SK-N-SH (cell line): ENCODE data around the gene IFT27. TPM values are rescaled to one million over a fixed set of nuclear protein-coding genes. Genes with fewer than 3 reads are reported as not detected.

Experiments
- CTCF ChIA-PET: fragments of 300-600, 350-600 bp; formaldehyde crosslinking; extraction: SDS; loops from one replicate; lab custom pipeline; 2021; lab: Yijun Ruan, JAX
- POLR2A ChIA-PET: fragments of 350-600 bp; sonication (Branson Sonifier 250); formaldehyde crosslinking; extraction: SDS; loops from one replicate; lab custom pipeline; 2020; ENCODE audit warnings: antibody characterized with exemption, inconsistent platforms; lab: Yijun Ruan, JAX
- DNase-seq: peaks from one replicate; pipeline ENCODE4 v3.0.0; 2012
- H2AFZ ChIP-seq: fragments of 200-600 bp; sonication (generic); 2 replicates; pipeline ENCODE4 v1.8.1; 2016; ENCODE audit warnings: antibody characterized with exemption, mild to moderate bottlenecking, low read depth
- H3F3A ChIP-seq: fragments of 200-600 bp; sonication (generic); replicated peaks from 2 replicates; pipeline ENCODE3; 2016; ENCODE audit warnings: antibody characterized with exemption, mild to moderate bottlenecking; ENCODE audit not compliant: insufficient read depth
- H3K27ac ChIP-seq, 2 experiments: fragments of 200-500 bp in 1 of 2; fragments of 200-600 bp in 1 of 2; sonication (Bioruptor generic) in 1 of 2; sonication (generic), shearing (Covaris generic) in 1 of 2; 2 replicates each; pipeline versions ENCODE4 v1.5.1 to v1.6.1; 2014 to 2016; ENCODE audit warnings: low read depth in 2 of 2, inconsistent platforms in 1 of 2, low read length in 1 of 2, mild to moderate bottlenecking in 1 of 2, mixed read lengths in 1 of 2
- H3K27me3 ChIP-seq: fragments of 200-600 bp; sonication (generic), shearing (Covaris generic); 2 replicates; pipeline ENCODE4 v1.6.1; 2016; ENCODE audit warnings: mixed run types; ENCODE audit not compliant: insufficient read depth
- H3K36me3 ChIP-seq, 2 experiments: fragments of 200-500 bp in 1 of 2; fragments of 200-600 bp in 1 of 2; sonication (Bioruptor generic) in 1 of 2; sonication (generic) in 1 of 2; replicated peaks in 1 of 2; 2 replicates each; pipeline versions ENCODE3 to v1.5.1; 2014 to 2016; ENCODE audit warnings: low read length in 1 of 2, mild to moderate bottlenecking in 1 of 2; ENCODE audit not compliant: insufficient read depth in 2 of 2, control insufficient read depth in 1 of 2
- H3K4me1 ChIP-seq, 2 experiments: fragments of 200-500 bp in 1 of 2; fragments of 200-600 bp in 1 of 2; sonication (Bioruptor generic) in 1 of 2; sonication (generic), shearing (Covaris generic) in 1 of 2; 2 replicates each; pipeline versions ENCODE4 v1.5.1 to v1.6.1; 2014 to 2016; ENCODE audit warnings: low read depth in 1 of 2, low read length in 1 of 2, mixed run types in 1 of 2; ENCODE audit not compliant: insufficient read depth in 2 of 2, control insufficient read depth in 1 of 2
- H3K4me2 ChIP-seq: fragments of 200-600 bp; sonication (generic), shearing (Covaris generic); 2 replicates; pipeline ENCODE4 v1.6.1; 2017; ENCODE audit warnings: mixed run types
- H3K4me3 ChIP-seq, 2 experiments: fragments of 200-500 bp in 1 of 2; fragments of 200-600 bp in 1 of 2; sonication (Bioruptor generic) in 1 of 2; sonication (generic), shearing (Covaris generic) in 1 of 2; 2 replicates each; pipeline versions ENCODE4 v1.5.1 to v1.8.1; 2014 to 2016; ENCODE audit warnings: low read depth in 2 of 2, inconsistent platforms in 1 of 2, low read length in 1 of 2, mild to moderate bottlenecking in 1 of 2, mixed read lengths in 1 of 2, moderate library complexity in 1 of 2
- H3K79me2 ChIP-seq: fragments of 200-600 bp; sonication (generic); 2 replicates; pipeline ENCODE4 v1.8.1; 2017; ENCODE audit warnings: mild to moderate bottlenecking; ENCODE audit not compliant: insufficient read depth
- H3K9ac ChIP-seq: fragments of 200-600 bp; sonication (generic); 2 replicates; pipeline ENCODE4 v1.6.1; 2017; ENCODE audit warnings: mixed run types
- H3K9me2 ChIP-seq: fragments of 200-600 bp; sonication (generic); 2 replicates; pipeline ENCODE4 v1.6.1; 2017; ENCODE audit warnings: mixed run types
- H3K9me3 ChIP-seq: fragments of 200-600 bp; sonication (generic); 2 replicates; pipeline ENCODE4 v1.6.1; 2017; ENCODE audit warnings: mixed run types, mild to moderate bottlenecking, moderate library complexity
- H4K20me1 ChIP-seq: fragments of 200-600 bp; sonication (generic); 2 replicates; pipeline ENCODE4 v1.6.1; 2017; ENCODE audit warnings: mild to moderate bottlenecking, mixed run types; ENCODE audit not compliant: insufficient read depth
- CHD2 ChIP-seq: fragments of 150-350 bp; IDR thresholded peaks from 2 replicates; pipeline ENCODE4 v1.6.1; 2018; ENCODE audit warnings: low read length; ENCODE audit not compliant: partially characterized antibody
- EZH2phosphoT487 ChIP-seq: fragments of 200-600 bp; sonication (generic); IDR thresholded peaks from 2 replicates; pipeline ENCODE4 v1.6.1; 2017; ENCODE audit warnings: low read depth, mixed run types, mild to moderate bottlenecking, antibody characterized with exemption, moderate library complexity, borderline replicate concordance
- FOSL2 ChIP-seq: IDR thresholded peaks from 2 replicates; pipeline ENCODE4 v1.4.0; 2012; ENCODE audit warnings: low read depth, mild to moderate bottlenecking, moderate library complexity, borderline replicate concordance
- GABPA ChIP-seq: IDR thresholded peaks from 2 replicates; pipeline ENCODE4 v1.4.0; 2012; ENCODE audit warnings: low read depth, mild to moderate bottlenecking
- JUND ChIP-seq: IDR thresholded peaks from 2 replicates; pipeline ENCODE4 v1.4.0; 2012
- MEF2A ChIP-seq: IDR thresholded peaks from 2 replicates; pipeline ENCODE4 v1.4.0; 2012; ENCODE audit warnings: low read depth, borderline replicate concordance
- MXI1 ChIP-seq: IDR thresholded peaks from 2 replicates; pipeline ENCODE4 v1.6.1; 2012; ENCODE audit warnings: mild to moderate bottlenecking, low read depth, low read length, improper control_type of control experiment
- NFIC ChIP-seq: IDR thresholded peaks from 2 replicates; pipeline ENCODE4 v1.4.0; 2012; ENCODE audit warnings: borderline replicate concordance
- POLR2AphosphoS5 ChIP-seq: IDR thresholded peaks from 2 replicates; pipeline ENCODE4 v1.6.1; 2012; ENCODE audit warnings: low read depth, low read length
- RXRA ChIP-seq: IDR thresholded peaks from 2 replicates; pipeline ENCODE4 v1.4.0; 2012; ENCODE audit warnings: low read depth, mild to moderate bottlenecking, borderline replicate concordance
- TEAD4 ChIP-seq: IDR thresholded peaks from 2 replicates; pipeline ENCODE4 v1.4.0; 2012; ENCODE audit warnings: mild to moderate bottlenecking, borderline replicate concordance; ENCODE audit not compliant: insufficient read depth
- YY1 ChIP-seq: IDR thresholded peaks from 2 replicates; pipeline ENCODE4 v1.4.0; 2012; ENCODE audit warnings: low read depth, mild to moderate bottlenecking
- WGBS: methylation state at CpG from one replicate; pipeline ENCODE4 v1.1.6; 2017; ENCODE audit warnings: low lambda C conversion rate; 5-methylcytosine and 5-hydroxymethylcytosine counted together
- polyA plus RNA-seq, 3 experiments: library from polyadenylated mRNA; depleted of rRNA; stranded (reverse); fragments of >200 nt; gene quantifications; 2 replicates each; pipeline ENCODE4 v1.2.3, GENCODE V29; 2012
- TF ChIP-seq, protein P1 (sequence below): fragments of 150-350 bp; IDR thresholded peaks from 2 replicates; pipeline ENCODE4 v1.6.1; 2016; ENCODE audit warnings: mild to moderate bottlenecking, low read depth, low read length
- TF ChIP-seq, protein P2 (sequence below): fragments of 150-350 bp; IDR thresholded peaks from 2 replicates; pipeline ENCODE4 v1.6.1; 2017; ENCODE audit warnings: antibody characterized with exemption, low read length, low read depth, borderline replicate concordance

The IFT27 gene
- polyA plus RNA-seq, 1 of the 3 experiments (the other 2 are of a cell fraction), result 29.4 TPM

DNA sequence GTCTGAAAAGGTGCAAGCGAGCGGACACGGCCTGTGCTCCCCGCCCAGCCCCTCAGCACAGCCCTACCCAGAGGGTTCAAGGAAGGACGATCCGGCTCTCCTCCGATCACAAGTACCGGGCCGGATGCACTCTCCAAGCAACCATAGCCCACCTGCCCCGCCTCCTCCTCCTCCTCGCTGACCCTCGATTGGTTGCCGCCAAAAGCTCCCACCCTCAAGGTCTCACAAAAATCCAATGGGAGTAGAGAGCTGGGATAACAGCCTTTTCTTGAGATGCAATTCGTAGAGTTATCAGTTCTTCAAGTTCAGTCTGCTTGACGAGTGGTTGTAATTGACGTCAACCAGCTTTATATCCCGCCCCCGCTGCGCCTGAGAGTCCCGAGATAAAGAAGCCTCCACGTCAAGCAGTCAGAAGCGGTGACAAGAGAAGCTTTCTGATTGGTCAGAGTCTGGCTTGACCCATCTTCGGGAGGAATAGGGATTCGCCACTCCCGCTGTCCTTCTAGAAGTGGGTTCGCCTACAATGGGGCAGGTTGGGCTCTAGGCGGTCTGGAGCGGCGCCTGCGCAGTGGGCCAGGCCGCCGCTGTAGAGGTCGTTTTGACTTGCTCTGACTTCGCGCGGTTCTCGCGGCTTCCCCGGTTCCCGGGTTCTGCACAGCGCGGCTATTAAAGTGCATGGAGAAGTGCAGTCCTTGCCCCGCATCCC is at the start of gene IFT27 (continued):
- TF ChIP-seq TEAD4 (no peak), POLR2AphosphoS5 (peak; percentile 39; the same call in 1 of the 2 replicates), CHD2 (peak; percentile 91), FOSL2 (no peak), RXRA (no peak), GABPA (peak; percentile 29; the same call in 1 of the 2 replicates), MXI1 (peak; percentile 30; the same call in 1 of the 2 replicates), EZH2phosphoT487 (no peak)
- TF ChIP-seq, protein P1, sequence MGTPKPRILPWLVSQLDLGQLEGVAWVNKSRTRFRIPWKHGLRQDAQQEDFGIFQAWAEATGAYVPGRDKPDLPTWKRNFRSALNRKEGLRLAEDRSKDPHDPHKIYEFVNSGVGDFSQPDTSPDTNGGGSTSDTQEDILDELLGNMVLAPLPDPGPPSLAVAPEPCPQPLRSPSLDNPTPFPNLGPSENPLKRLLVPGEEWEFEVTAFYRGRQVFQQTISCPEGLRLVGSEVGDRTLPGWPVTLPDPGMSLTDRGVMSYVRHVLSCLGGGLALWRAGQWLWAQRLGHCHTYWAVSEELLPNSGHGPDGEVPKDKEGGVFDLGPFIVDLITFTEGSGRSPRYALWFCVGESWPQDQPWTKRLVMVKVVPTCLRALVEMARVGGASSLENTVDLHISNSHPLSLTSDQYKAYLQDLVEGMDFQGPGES, result peak; percentile 94
- TF ChIP-seq, protein P2, sequence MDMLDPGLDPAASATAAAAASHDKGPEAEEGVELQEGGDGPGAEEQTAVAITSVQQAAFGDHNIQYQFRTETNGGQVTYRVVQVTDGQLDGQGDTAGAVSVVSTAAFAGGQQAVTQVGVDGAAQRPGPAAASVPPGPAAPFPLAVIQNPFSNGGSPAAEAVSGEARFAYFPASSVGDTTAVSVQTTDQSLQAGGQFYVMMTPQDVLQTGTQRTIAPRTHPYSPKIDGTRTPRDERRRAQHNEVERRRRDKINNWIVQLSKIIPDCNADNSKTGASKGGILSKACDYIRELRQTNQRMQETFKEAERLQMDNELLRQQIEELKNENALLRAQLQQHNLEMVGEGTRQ, result no peak
- TF ChIP-seq, all 33 proteins: peak for 11

DNA sequence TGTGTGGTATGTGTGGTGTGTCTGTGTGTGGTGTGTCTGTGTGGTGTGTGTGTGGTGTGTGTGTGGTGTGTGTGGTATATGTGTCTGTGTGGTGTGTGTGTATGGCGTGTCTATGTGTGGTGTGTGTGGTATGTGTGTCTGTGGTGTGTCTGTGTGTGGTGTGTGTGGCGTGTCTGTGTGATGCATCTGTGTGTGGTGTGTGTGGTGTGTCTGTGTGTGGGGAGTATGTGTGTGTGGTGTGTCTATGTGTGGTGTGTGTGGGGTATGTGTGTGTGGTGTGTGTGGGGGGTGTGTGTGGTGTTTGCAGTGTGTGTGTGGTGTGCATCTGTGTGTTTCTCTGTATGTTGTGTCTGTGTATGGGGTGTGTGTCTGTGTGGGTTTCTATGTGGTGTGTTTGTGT is 48.7 kb upstream of the IFT27 start:
- ChIA-PET CTCF (no interaction called here), POLR2A (no interaction called here)
- Histone ChIP-seq H2AFZ (no peak overlapping the region), H3F3A (no peaks in the 10 kb centered on the region), H3K9me2 (no peaks in the 10 kb centered on the region), H3K36me3 (no peaks in the 10 kb centered on the region), H3K27ac (no peak overlapping the region), H4K20me1 (no peaks in the 10 kb centered on the region), H3K9me3 (no peaks in the 10 kb centered on the region), H3K4me3 (no peak overlapping the region), H3K79me2 (no peaks in the 10 kb centered on the region), H3K4me1 (no peaks in the 10 kb centered on the region), H3K9ac (no peak overlapping the region), H3K4me2 (no peak overlapping the region), H3K27me3 (peaks cover 13% of the 10 kb centered on the region)
- 53% methylated on average over 2 of the region's 2 CpGs for WGBS
- TF ChIP-seq YY1 (no peak), JUND (no peak), NFIC (no peak), MEF2A (no peak)
- DNase-seq, result no peak
